Tibial artery (tissue), 4 donors: ENCODE measurements around the gene CMA1.
"Not testable (repeated sequence)": the region's sequence is repeated elsewhere in the genome, so short reads cannot be mapped to it uniquely, and the experiment has no call there.

Experiments used
- DNase-seq, 2 donors: peaks; one replicate each; pipeline ENCODE4 v3.0.0-alpha.2; 2019
- H3K27ac ChIP-seq, 2 donors: fragments of 200-600 bp; sonication (generic) in 1 of 2; 1 replicate in 1 of 2; 2 replicates in 1 of 2; pipeline ENCODE4 v1.5.1; 2018 to 2019; ENCODE audit warnings: mild to moderate bottlenecking in 1 of 2
- H3K27me3 ChIP-seq, 2 donors: fragments of 200-600 bp; sonication (generic) in 1 of 2; one replicate each; pipeline versions ENCODE4 v1.5.1 to v1.6.0; 2016 to 2019
- H3K36me3 ChIP-seq, 3 donors: fragments of 200-600 bp; sonication (generic) in 2 of 3; one replicate each; pipeline ENCODE4 v1.5.1; 2016 to 2019; ENCODE audit warnings: mild to moderate bottlenecking in 2 of 3
- H3K4me1 ChIP-seq, 4 donors: fragments of 200-600 bp; sonication (generic) in 2 of 4; 1 replicate in 3 of 4; 2 replicates in 1 of 4; pipeline ENCODE4 v1.5.1; 2016 to 2019
- H3K4me3 ChIP-seq, 2 donors: fragments of 200-600 bp; sonication (generic) in 1 of 2; 1 replicate in 1 of 2; 2 replicates in 1 of 2; pipeline ENCODE4 v1.5.1; 2018 to 2019; ENCODE audit warnings: mild to moderate bottlenecking in 2 of 2
- H3K9me3 ChIP-seq, 3 donors: fragments of 200-600 bp; sonication (generic) in 1 of 3; one replicate each; pipeline ENCODE4 v1.5.1; 2016 to 2019
- CTCF ChIP-seq, 2 experiments: fragments of 200-600 bp in 1 of 2; fragments of 450-650 bp in 1 of 2; IDR thresholded peaks; one replicate each; pipeline ENCODE4 v1.5.1; 2017 to 2019; ENCODE audit warnings: antibody characterized with exemption in 2 of 2, mild to moderate bottlenecking in 1 of 2, moderate library complexity in 1 of 2
- intact Hi-C: fragments of 100-400 bp; cut with DNase I; formaldehyde crosslinking; loops from one replicate; pipeline ENCODE4 v1.15.0; 2023; ENCODE audit warnings: low total_unique reads

Gene CMA1

GRCh38 chr14:24483604-24484252 lies 24.3 kb downstream of the CMA1 start:
- Histone ChIP-seq H3K4me1 (no peaks in the 10 kb centered on the region), H3K36me3 (no peaks in the 10 kb centered on the region), H3K9me3 (no peaks in the 10 kb centered on the region), H3K27me3 (no peaks in the 10 kb centered on the region), H3K27ac (no peak overlapping the region), H3K4me3 (no peak overlapping the region)
- intact Hi-C loops = no loop called here
- TF ChIP-seq CTCF (IDR thresholded peaks at IDR 0.05) = no peak
- no peak for DNase-seq

GRCh38 chr14:24482699-24483303 lies 25.3 kb downstream of the CMA1 start:
- H3K36me3 ChIP-seq, H3K27ac ChIP-seq, intact Hi-C loops, H3K4me1 ChIP-seq, H3K9me3 ChIP-seq, H3K27me3 ChIP-seq, DNase-seq, H3K4me3 ChIP-seq: not testable (repeated sequence)

- Histone ChIP-seq H3K9me3 (no peaks in the 10 kb centered on the region), H3K4me3 (no peak overlapping the region), H3K27ac (no peak overlapping the region), H3K27me3 (no peaks in the 10 kb centered on the region), H3K36me3 (no peaks in the 10 kb centered on the region), H3K4me1 (no peaks in the 10 kb centered on the region)
- DNase-seq = no peak
- no peak for TF ChIP-seq CTCF (IDR thresholded peaks at IDR 0.05)
- intact Hi-C loops = no loop called here
Observed at GRCh38 chr14:24481622-24482324, 26.3 kb downstream of the CMA1 start.

GRCh38 chr14:24479999-24480398 lies 28.1 kb downstream of the CMA1 start:
- H3K27ac ChIP-seq, H3K9me3 ChIP-seq, H3K4me3 ChIP-seq, DNase-seq, H3K36me3 ChIP-seq, H3K27me3 ChIP-seq, intact Hi-C loops, H3K4me1 ChIP-seq: not testable (repeated sequence)

- Histone ChIP-seq H3K27ac (no peak overlapping the region), H3K27me3 (no peaks in the 10 kb centered on the region), H3K36me3 (no peaks in the 10 kb centered on the region), H3K4me1 (no peaks in the 10 kb centered on the region), H3K9me3 (no peaks in the 10 kb centered on the region), H3K4me3 (no peak overlapping the region)
- DNase-seq = no peak
- no peak for TF ChIP-seq CTCF (IDR thresholded peaks at IDR 0.05)
- intact Hi-C loops = no loop called here
Observed at GRCh38 chr14:24475261-24475660, 32.8 kb downstream of the CMA1 start.

- H3K9me3 ChIP-seq = no peaks in the 10 kb centered on the region
- H3K36me3 ChIP-seq = no peaks in the 10 kb centered on the region
- no peak overlapping the region for H3K4me3 ChIP-seq
- no peak for DNase-seq
- TF ChIP-seq CTCF (IDR thresholded peaks at IDR 0.05) = no peak
- no peaks in the 10 kb centered on the region for H3K27me3 ChIP-seq
- no peaks in the 10 kb centered on the region for H3K4me1 ChIP-seq
- H3K27ac ChIP-seq = no peak overlapping the region
- intact Hi-C loops = no loop called here
Observed at GRCh38 chr14:24473211-24473610, 34.9 kb downstream of the CMA1 start.

GRCh38 chr14:24470450-24470849 lies 37.6 kb downstream of the CMA1 start:
- intact Hi-C loops, DNase-seq, H3K36me3 ChIP-seq, H3K4me1 ChIP-seq, H3K4me3 ChIP-seq, H3K9me3 ChIP-seq, H3K27ac ChIP-seq, H3K27me3 ChIP-seq: not testable (repeated sequence)
